ENCODE data around the gene CAPRIN1. TPM values are rescaled to one million over a fixed set of nuclear protein-coding genes. Genes with fewer than 3 reads are reported as not detected.
"Not testable (repeated sequence)": the region's sequence is repeated elsewhere in the genome, so short reads cannot be mapped to it uniquely, and the experiment has no call there.

Gene CAPRIN1
- total and polyA plus RNA-seq, 7 experiments from 2014 or later: 65.0 to 227 (median 127) TPM

DNA sequence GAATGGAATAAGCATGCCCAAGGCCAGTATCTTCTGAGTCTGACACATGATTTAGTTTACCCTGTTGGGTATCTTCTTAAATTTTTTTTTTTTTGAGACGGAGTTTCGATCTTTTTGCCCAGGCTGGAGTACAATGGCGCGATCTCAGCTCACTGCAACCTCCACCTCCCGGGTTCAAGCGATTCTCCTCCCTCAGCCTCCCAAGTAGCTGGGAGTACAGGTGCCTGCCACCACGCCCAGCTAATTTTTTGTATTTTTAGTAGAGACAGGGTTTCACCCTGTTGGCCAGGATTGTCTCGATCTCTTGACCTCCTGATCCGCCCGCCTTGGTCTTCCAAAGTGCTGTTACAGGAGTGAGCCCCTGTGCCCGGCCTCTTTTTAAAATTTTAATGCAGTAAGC, 2.8 kb downstream of the CAPRIN1 start:
- peaks cover 0 to 15% (median 4%) of the 10 kb centered on the region in 3 experiments for H3K36me3 ChIP-seq (ENCODE audit: control insufficient read depth in 2 of 3, insufficient read depth in 3 of 3, low read length in 3 of 3)
- ATAC-seq; H3K27me3 Mint-ChIP-seq; H3K4me3 ChIP-seq (ENCODE audit: low read length); H3K9me3 Mint-ChIP-seq; H3K9me3 ChIP-seq (ENCODE audit: control insufficient read depth in 2 of 3, low read length in 3 of 3); DNase-seq; H3K27me3 ChIP-seq (ENCODE audit: control insufficient read depth in 2 of 2, insufficient read depth in 2 of 2, low read length in 2 of 2): not testable (repeated sequence)
- H3K36me3 Mint-ChIP-seq: peaks cover 5 to 19% (median 13%) of the 10 kb centered on the region in 5 donors
- H3K27ac ChIP-seq (ENCODE audit: low read depth, low read length): peak overlapping the region; percentile 99
- H3K4me1 ChIP-seq (ENCODE audit: control insufficient read depth in 2 of 2, insufficient read depth in 2 of 2, low read length in 2 of 2): peaks cover 33 to 37% of the 10 kb centered on the region in 2 donors
- ChIA-PET POLR2A (interaction anchor here (0.7 to 7.3 kb wide), 3 partner anchors 15 to 52 kb away, joined by 3 to 102 read pairs (median 6); partner anchors contain the start of gene NAT10), CTCF (interaction anchor here (0.6 kb wide), 2 partner anchors 31 to 698 kb away, joined by 3 to 6 read pairs; no protein-coding TSS in a partner anchor)
- peak overlapping the region; percentile 47 to 99 (median 98) for H3K4me3 Mint-ChIP-seq
- peak overlapping the region in 3 of 9 donors; percentile 43 to 93 (median 79) for H3K27ac Mint-ChIP-seq
- peaks cover 21 to 65% (median 49%) of the 10 kb centered on the region in 7 donors for H3K4me1 Mint-ChIP-seq
- intact Hi-C loops (cut with micrococcal nuclease): loop anchor here (5.0 to 10.0 kb wide), 7 partner anchors 33 to 1280 kb away; partner anchors contain the start of genes DEPDC7 (in 1 of the 2) and HIPK3 (in 1 of the 2)

- POLR2A ChIA-PET: interaction anchor here (0.6 to 0.8 kb wide), 2 partner anchors 8 to 50 kb away, joined by 3 to 5 read pairs; partner anchors contain the start of gene NAT10
- H3K4me3 ChIP-seq (ENCODE audit: low read length): no peak overlapping the region
- peaks cover 0 to 5% (median 0%) of the 10 kb centered on the region in 11 donors for H3K9me3 Mint-ChIP-seq
Observed at GRCh38 chr11:34055218-34056000, 3.9 kb downstream of the CAPRIN1 start.

GRCh38 chr11:34056672-34057071, 5.1 kb downstream of the CAPRIN1 start:
- peaks cover 5 to 21% (median 16%) of the 10 kb centered on the region in 5 donors for H3K36me3 Mint-ChIP-seq
- intact Hi-C loops (cut with micrococcal nuclease): loop anchor here in 1 of 2 donors (1.0 to 10.0 kb wide), 4 partner anchors 8 to 1278 kb away; partner anchors contain the start of gene DEPDC7
- no peak overlapping the region for H3K4me3 ChIP-seq (ENCODE audit: low read length)
- no peaks in the 10 kb centered on the region for H3K27me3 ChIP-seq (ENCODE audit: control insufficient read depth in 2 of 2, insufficient read depth in 2 of 2, low read length in 2 of 2)
- H3K4me3 Mint-ChIP-seq: peak overlapping the region in 7 of 10 donors; percentile 21 to 59 (median 46)
- peak overlapping the region in 2 of 9 donors; percentile 5 to 41 for H3K27ac Mint-ChIP-seq
- POLR2A ChIA-PET: interaction anchor here (1.1 kb wide), 1 partner anchor 28 kb away, joined by 3 read pairs; no protein-coding TSS in a partner anchor
- H3K27ac ChIP-seq (ENCODE audit: low read depth, low read length): no peak overlapping the region
- H3K9me3 ChIP-seq (ENCODE audit: control insufficient read depth in 2 of 3, low read length in 3 of 3): no peaks in the 10 kb centered on the region
- peaks cover 25 to 74% (median 51%) of the 10 kb centered on the region in 7 donors for H3K4me1 Mint-ChIP-seq
- H3K9me3 Mint-ChIP-seq: peaks cover 0 to 5% (median 0%) of the 10 kb centered on the region in 11 donors
- peaks cover 35 to 40% of the 10 kb centered on the region in 2 donors for H3K4me1 ChIP-seq (ENCODE audit: control insufficient read depth in 2 of 2, insufficient read depth in 2 of 2, low read length in 2 of 2)
- DNase-seq (no peak), ATAC-seq (no peak)
- no peaks in the 10 kb centered on the region for H3K27me3 Mint-ChIP-seq
- CTCF ChIA-PET: no interaction called here
- peaks cover 0 to 18% (median 4%) of the 10 kb centered on the region in 3 experiments for H3K36me3 ChIP-seq (ENCODE audit: control insufficient read depth in 2 of 3, insufficient read depth in 3 of 3, low read length in 3 of 3)

More at GRCh38 chr11:34055218-34056000, 3.9 kb downstream of the CAPRIN1 start:
- CTCF ChIA-PET: no interaction called here
- Histone ChIP-seq H3K36me3 (ENCODE audit: control insufficient read depth in 2 of 3, insufficient read depth in 3 of 3, low read length in 3 of 3) (peaks cover 0 to 15% (median 4%) of the 10 kb centered on the region in 3 experiments), H3K4me1 (ENCODE audit: control insufficient read depth in 2 of 2, insufficient read depth in 2 of 2, low read length in 2 of 2) (peaks cover 35 to 40% of the 10 kb centered on the region in 2 donors), H3K27me3 (ENCODE audit: control insufficient read depth in 2 of 2, insufficient read depth in 2 of 2, low read length in 2 of 2) (no peaks in the 10 kb centered on the region), H3K9me3 (ENCODE audit: control insufficient read depth in 2 of 3, low read length in 3 of 3) (no peaks in the 10 kb centered on the region), H3K27ac (ENCODE audit: low read depth, low read length) (peak overlapping the region; percentile 24)
- no peaks in the 10 kb centered on the region for H3K27me3 Mint-ChIP-seq
- DNase-seq (no peak), ATAC-seq (no peak)
- peaks cover 5 to 21% (median 16%) of the 10 kb centered on the region in 5 donors for H3K36me3 Mint-ChIP-seq
- peaks cover 25 to 73% (median 52%) of the 10 kb centered on the region in 7 donors for H3K4me1 Mint-ChIP-seq
- peak overlapping the region in 4 of 9 donors; percentile 36 to 83 (median 56) for H3K27ac Mint-ChIP-seq
- H3K4me3 Mint-ChIP-seq: peak overlapping the region; percentile 53 to 99 (median 70)
- intact Hi-C loops (cut with micrococcal nuclease): loop anchor here in 1 of 2 donors (10.0 kb wide), 3 partner anchors 191 to 1279 kb away; partner anchors contain the start of gene DEPDC7

DNA sequence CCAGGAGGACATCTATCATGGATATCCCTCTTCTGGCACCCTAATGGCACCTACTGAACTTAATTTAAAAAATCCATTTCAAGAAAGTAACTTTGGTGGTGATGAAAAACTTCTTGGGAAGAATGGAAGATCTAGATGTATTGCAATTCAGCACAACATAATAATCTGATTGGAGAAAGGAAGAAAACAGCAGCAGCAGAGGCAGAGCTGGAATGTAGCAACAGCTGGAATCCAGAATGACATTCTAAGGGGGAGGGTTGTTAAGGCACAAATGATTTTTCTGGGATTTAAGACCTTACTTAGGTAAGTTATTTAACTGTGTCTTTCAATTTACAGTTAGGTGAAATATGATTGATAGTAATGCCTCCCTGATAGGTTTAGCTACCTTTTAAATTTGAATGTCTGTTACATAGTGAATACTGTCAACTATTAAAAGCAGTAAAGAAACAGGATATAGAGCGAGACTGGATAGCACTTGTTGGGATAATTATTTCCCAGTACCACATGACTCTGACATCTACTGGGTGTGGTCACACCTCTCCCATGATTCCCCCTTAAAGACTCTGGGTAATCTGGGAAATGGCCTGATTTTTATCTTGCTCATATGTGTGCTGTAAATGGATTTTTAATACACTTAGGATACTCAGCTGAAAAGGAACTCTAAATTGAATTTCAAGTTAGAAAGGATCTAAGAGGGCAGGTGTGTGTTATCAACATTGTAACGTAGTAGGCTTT, 11.7 kb downstream of the CAPRIN1 start:
- H3K4me1 ChIP-seq (ENCODE audit: control insufficient read depth in 2 of 2, insufficient read depth in 2 of 2, low read length in 2 of 2): peaks cover 28 to 30% of the 10 kb centered on the region in 2 donors
- POLR2A ChIA-PET: interaction anchor here (0.8 to 1.3 kb wide), 2 partner anchors 12 to 15 kb away, joined by 3 to 6 read pairs; no protein-coding TSS in a partner anchor
- peak overlapping the region in 9 of 10 donors; percentile 0 to 50 (median 12) for H3K4me3 Mint-ChIP-seq
- peaks cover 47 to 83% (median 72%) of the 10 kb centered on the region in 7 donors for H3K4me1 Mint-ChIP-seq
- H3K9me3 ChIP-seq (ENCODE audit: control insufficient read depth in 2 of 3, low read length in 3 of 3): no peaks in the 10 kb centered on the region
- intact Hi-C loops (cut with micrococcal nuclease): loop anchor here in 1 of 2 donors (1.0 kb wide), 1 partner anchor 10 kb away; no protein-coding TSS in a partner anchor
- ATAC-seq (no peak), DNase-seq (no peak)
- H3K27me3 ChIP-seq (ENCODE audit: control insufficient read depth in 2 of 2, insufficient read depth in 2 of 2, low read length in 2 of 2): no peaks in the 10 kb centered on the region
- no peaks in the 10 kb centered on the region for H3K27me3 Mint-ChIP-seq
- CTCF ChIA-PET: no interaction called here
- H3K36me3 ChIP-seq (ENCODE audit: control insufficient read depth in 2 of 3, insufficient read depth in 3 of 3, low read length in 3 of 3): peaks cover 0 to 12% (median 4%) of the 10 kb centered on the region in 3 experiments
- peaks cover 0 to 30% (median 25%) of the 10 kb centered on the region in 5 donors for H3K36me3 Mint-ChIP-seq
- H3K27ac Mint-ChIP-seq: peak overlapping the region in 8 of 9 donors; percentile 10 to 85 (median 38)
- no peak overlapping the region for H3K27ac ChIP-seq (ENCODE audit: low read depth, low read length)
- no peaks in the 10 kb centered on the region for H3K9me3 Mint-ChIP-seq
- H3K4me3 ChIP-seq (ENCODE audit: low read length): no peak overlapping the region

DNA sequence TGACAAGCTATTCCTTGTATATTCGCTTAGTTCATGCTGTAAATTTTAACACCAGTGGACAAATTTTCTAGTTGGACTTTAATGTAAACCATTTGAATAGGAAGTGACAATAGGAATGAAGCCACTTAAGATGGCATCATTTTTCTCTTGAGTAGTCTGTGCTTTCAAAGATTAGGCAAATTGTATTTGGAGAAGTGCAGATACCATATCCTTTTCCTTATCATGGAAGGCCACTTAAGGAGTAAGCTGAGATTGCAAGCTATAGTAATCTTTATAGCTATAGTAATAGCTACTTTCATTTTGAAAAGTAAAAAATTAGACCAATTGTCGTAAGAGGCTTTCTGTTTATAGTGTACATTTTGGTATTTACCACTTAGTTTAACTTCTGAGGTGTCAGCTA, 12.8 kb downstream of the CAPRIN1 start:
- Histone ChIP-seq H3K36me3 (ENCODE audit: control insufficient read depth in 2 of 3, insufficient read depth in 3 of 3, low read length in 3 of 3) (peaks cover 0 to 12% (median 4%) of the 10 kb centered on the region in 3 experiments), H3K9me3 (ENCODE audit: control insufficient read depth in 2 of 3, low read length in 3 of 3) (no peaks in the 10 kb centered on the region), H3K4me3 (ENCODE audit: low read length) (no peak overlapping the region), H3K4me1 (ENCODE audit: control insufficient read depth in 2 of 2, insufficient read depth in 2 of 2, low read length in 2 of 2) (peaks cover 21 to 22% of the 10 kb centered on the region in 2 donors), H3K27ac (ENCODE audit: low read depth, low read length) (no peak overlapping the region), H3K27me3 (ENCODE audit: control insufficient read depth in 2 of 2, insufficient read depth in 2 of 2, low read length in 2 of 2) (no peaks in the 10 kb centered on the region)
- no peak for DNase-seq
- Mint-ChIP-seq H3K27me3 (no peaks in the 10 kb centered on the region), H3K27ac (peak overlapping the region in 3 of 9 donors; percentile 9 to 65 (median 29)), H3K4me1 (peaks cover 38 to 80% (median 69%) of the 10 kb centered on the region in 7 donors), H3K36me3 (peaks cover 0 to 26% (median 20%) of the 10 kb centered on the region in 5 donors), H3K4me3 (peak overlapping the region in 2 of 10 donors; percentile 8 to 46), H3K9me3 (no peaks in the 10 kb centered on the region)
- ATAC-seq: no peak
- POLR2A ChIA-PET: interaction anchor here (0.6 to 1.3 kb wide), 3 partner anchors 21 to 191 kb away, joined by 3 read pairs; no protein-coding TSS in a partner anchor
- CTCF ChIA-PET: interaction anchor here (0.7 to 0.8 kb wide), 2 partner anchors 67 to 71 kb away, joined by 3 to 4 read pairs; no protein-coding TSS in a partner anchor
- intact Hi-C loops (cut with micrococcal nuclease): loop anchor here in 1 of 2 donors (1.0 kb wide), 1 partner anchor 8 kb away; no protein-coding TSS in a partner anchor

Measured in naive thymus-derived CD4-positive, alpha-beta T cell (primary cell).